K562 (cell line): ENCODE data around the gene ITPRID2. TPM values are rescaled to one million over a fixed set of nuclear protein-coding genes. Genes with fewer than 3 reads are reported as not detected.

Source experiments
- CBX8 ChIP-seq: fragments of 200-600 bp; sonication (generic); IDR thresholded peaks from 2 replicates; pipeline ENCODE4 v1.6.1; 2012; ENCODE audit warnings: borderline replicate concordance, mixed run types, low read depth, mild to moderate bottlenecking, moderate library complexity, mixed read lengths, low read length, control low read depth, inconsistent platforms; ENCODE audit not compliant: poor library complexity, severe bottlenecking; ENCODE audit errors: extremely low read depth
- DPF2 ChIP-seq: fragments of 450-650 bp; IDR thresholded peaks from 2 replicates; pipeline ENCODE4 v1.6.1; 2016
- EP400 ChIP-seq: fragments of 450-650 bp; IDR thresholded peaks from 2 replicates; pipeline ENCODE4 v1.6.1; 2017; ENCODE audit warnings: antibody characterized with exemption, mild to moderate bottlenecking, moderate library complexity
- FOXJ2 ChIP-seq: fragments of 200-800 bp; sonication (Bioruptor generic); IDR thresholded peaks from 2 replicates; pipeline ENCODE4 v1.6.1; 2016; ENCODE audit warnings: missing genetic modification characterization, missing compliant biosample characterization
- KDM2B ChIP-seq: fragments of 250-450 bp; sonication (Bioruptor Pico); IDR thresholded peaks from 2 replicates; pipeline ENCODE4 v1.8.0; 2021; ENCODE audit warnings: mild to moderate bottlenecking, moderate library complexity
- MAFG ChIP-seq: fragments of 450-650 bp; conservative IDR thresholded peaks from 2 replicates; pipeline ENCODE4 v1.6.1; 2016; ENCODE audit warnings: missing genetic modification characterization, missing compliant biosample characterization
- SETDB1 ChIP-seq: IDR thresholded peaks from one replicate; pipeline ENCODE4 v1.6.1; 2012; ENCODE audit warnings: low read length, control low read depth, inconsistent platforms
- ZNF253 ChIP-seq: fragments of 250-450 bp; sonication (Bioruptor Pico); conservative IDR thresholded peaks from 2 replicates; pipeline ENCODE4 v1.6.1; 2021; ENCODE audit warnings: mild to moderate bottlenecking
- ZNF316 ChIP-seq: fragments of 450-650 bp; IDR thresholded peaks from 2 replicates; pipeline ENCODE4 v1.6.1; 2016
- ZNF436 ChIP-seq: fragments of 250-450, 450-650 bp; sonication (Bioruptor Pico); formaldehyde crosslinking; IDR thresholded peaks from 2 replicates; pipeline ENCODE4 v1.7.0; 2020; ENCODE audit warnings: mild to moderate bottlenecking
- ZNF668 ChIP-seq: fragments of 250-450 bp; sonication (Bioruptor Pico); IDR thresholded peaks from 2 replicates; pipeline ENCODE4 v1.8.0; 2022; ENCODE audit warnings: mild to moderate bottlenecking, inconsistent platforms
- ZNF77 ChIP-seq: fragments of 250-450 bp; sonication (Bioruptor Pico); IDR thresholded peaks from 2 replicates; pipeline ENCODE4 v1.5.0; 2020
- polyA plus RNA-seq, 8 experiments: library from polyadenylated mRNA; depleted of rRNA in 4 of 8; stranded (reverse) in 5 of 8; unstranded in 3 of 8; fragments of >200 nt; fragmentation: Nextera tagmentation in 2 of 8; fragmentation: Illumina TruSeq in 1 of 8; extraction: Ambion mirVana in 2 of 8; extraction: Trizol in 1 of 8; gene quantifications; 2 replicates each; pipeline versions ENCODE4 v1.2.1 to v1.2.3, GENCODE V29; 2011 to 2014; ENCODE audit warnings: inconsistent platforms in 1 of 8, missing spikeins in 1 of 8
- total RNA-seq, 7 experiments: library from RNA; depleted of rRNA in 6 of 7; stranded (reverse); fragments of >200 nt in 6 of 7; fragmentation: Illumina TruSeq in 2 of 7; extraction: Trizol in 2 of 7; gene quantifications; 2 replicates each; pipeline versions ENCODE4 v1.2.1 to v1.2.3, GENCODE V29; 2011 to 2021; ENCODE audit warnings: low replicate concordance in 1 of 7
- TF ChIP-seq, protein P1 (sequence below): fragments of 250-450 bp; sonication (Bioruptor Pico); IDR thresholded peaks from 2 replicates; pipeline ENCODE4 v1.4.0; 2020; ENCODE audit warnings: borderline replicate concordance
- TF ChIP-seq, protein P2 (sequence below), 3 experiments: fragments of 200-800 bp in 1 of 3; fragments of 250-450 bp in 1 of 3; fragments of 450-650 bp in 1 of 3; sonication (Bioruptor Pico) in 1 of 3; sonication (Bioruptor generic) in 1 of 3; formaldehyde crosslinking in 1 of 3; IDR thresholded peaks; 2 replicates each; pipeline versions ENCODE4 v1.6.1 to v1.8.0; 2016 to 2022; ENCODE audit warnings: mild to moderate bottlenecking in 2 of 3, missing genetic modification characterization in 2 of 3, missing compliant biosample characterization in 1 of 3, moderate library complexity in 1 of 3
- TF ChIP-seq, protein P3 (sequence below): fragments of 250-450 bp; sonication (Bioruptor Pico); IDR thresholded peaks from 2 replicates; pipeline ENCODE4 v1.8.0; 2021; ENCODE audit warnings: borderline replicate concordance, mild to moderate bottlenecking, moderate library complexity; ENCODE audit not compliant: poor library complexity, severe bottlenecking

ITPRID2 gene
- total and polyA plus RNA-seq, 9 of the 15 experiments (the other 6 are each of a cell fraction or from before 2014, with no cell fraction given): 18.5 to 77.8 (median 52.0) TPM

DNA sequence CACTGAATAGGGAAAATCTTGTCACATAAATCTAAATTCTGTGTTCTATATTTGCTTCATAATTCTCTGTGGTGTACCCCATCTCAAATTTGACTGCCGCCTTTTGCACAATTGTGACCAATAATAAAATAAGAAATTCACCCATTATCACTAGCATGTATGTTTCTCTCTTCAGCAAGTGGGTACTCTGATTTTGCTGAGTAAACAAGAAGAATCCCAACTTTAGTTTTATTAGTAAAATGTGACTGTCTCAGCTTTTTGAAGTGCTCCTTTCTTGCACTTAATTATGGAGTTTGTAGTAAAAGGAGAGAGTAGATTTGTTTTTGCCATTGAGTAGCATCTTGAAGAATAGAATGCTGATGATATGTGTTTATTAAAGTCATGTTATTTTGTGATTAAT, 16.1 kb downstream of the ITPRID2 start (continued):
- TF ChIP-seq, protein P1, sequence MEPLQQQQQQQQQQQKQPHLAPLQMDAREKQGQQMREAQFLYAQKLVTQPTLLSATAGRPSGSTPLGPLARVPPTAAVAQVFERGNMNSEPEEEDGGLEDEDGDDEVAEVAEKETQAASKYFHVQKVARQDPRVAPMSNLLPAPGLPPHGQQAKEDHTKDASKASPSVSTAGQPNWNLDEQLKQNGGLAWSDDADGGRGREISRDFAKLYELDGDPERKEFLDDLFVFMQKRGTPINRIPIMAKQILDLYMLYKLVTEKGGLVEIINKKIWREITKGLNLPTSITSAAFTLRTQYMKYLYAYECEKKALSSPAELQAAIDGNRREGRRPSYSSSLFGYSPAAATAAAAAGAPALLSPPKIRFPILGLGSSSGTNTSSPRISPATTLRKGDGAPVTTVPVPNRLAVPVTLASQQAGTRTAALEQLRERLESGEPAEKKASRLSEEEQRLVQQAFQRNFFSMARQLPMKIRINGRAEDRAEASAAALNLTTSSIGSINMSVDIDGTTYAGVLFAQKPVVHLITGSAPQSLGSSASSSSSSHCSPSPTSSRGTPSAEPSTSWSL (CRISPR knock-in tag): no peak
- no peak for TF ChIP-seq ZNF77 (CRISPR knock-in tag)
- TF ChIP-seq DPF2: no peak
- TF ChIP-seq SETDB1: no peak
- TF ChIP-seq ZNF436 (CRISPR knock-in tag): no peak
- TF ChIP-seq EP400: no peak
- no peak for TF ChIP-seq ZNF668 (CRISPR knock-in tag)
- TF ChIP-seq, protein P2, sequence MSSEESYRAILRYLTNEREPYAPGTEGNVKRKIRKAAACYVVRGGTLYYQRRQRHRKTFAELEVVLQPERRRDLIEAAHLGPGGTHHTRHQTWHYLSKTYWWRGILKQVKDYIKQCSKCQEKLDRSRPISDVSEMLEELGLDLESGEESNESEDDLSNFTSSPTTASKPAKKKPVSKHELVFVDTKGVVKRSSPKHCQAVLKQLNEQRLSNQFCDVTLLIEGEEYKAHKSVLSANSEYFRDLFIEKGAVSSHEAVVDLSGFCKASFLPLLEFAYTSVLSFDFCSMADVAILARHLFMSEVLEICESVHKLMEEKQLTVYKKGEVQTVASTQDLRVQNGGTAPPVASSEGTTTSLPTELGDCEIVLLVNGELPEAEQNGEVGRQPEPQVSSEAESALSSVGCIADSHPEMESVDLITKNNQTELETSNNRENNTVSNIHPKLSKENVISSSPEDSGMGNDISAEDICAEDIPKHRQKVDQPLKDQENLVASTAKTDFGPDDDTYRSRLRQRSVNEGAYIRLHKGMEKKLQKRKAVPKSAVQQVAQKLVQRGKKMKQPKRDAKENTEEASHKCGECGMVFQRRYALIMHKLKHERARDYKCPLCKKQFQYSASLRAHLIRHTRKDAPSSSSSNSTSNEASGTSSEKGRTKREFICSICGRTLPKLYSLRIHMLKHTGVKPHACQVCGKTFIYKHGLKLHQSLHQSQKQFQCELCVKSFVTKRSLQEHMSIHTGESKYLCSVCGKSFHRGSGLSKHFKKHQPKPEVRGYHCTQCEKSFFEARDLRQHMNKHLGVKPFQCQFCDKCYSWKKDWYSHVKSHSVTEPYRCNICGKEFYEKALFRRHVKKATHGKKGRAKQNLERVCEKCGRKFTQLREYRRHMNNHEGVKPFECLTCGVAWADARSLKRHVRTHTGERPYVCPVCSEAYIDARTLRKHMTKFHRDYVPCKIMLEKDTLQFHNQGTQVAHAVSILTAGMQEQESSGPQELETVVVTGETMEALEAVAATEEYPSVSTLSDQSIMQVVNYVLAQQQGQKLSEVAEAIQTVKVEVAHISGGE (CRISPR knock-in tag; IDR thresholded peaks at IDR 0.05): no peak
- no peak for TF ChIP-seq CBX8
- TF ChIP-seq ZNF316: peak; percentile 72
- TF ChIP-seq ZNF253: no peak
- TF ChIP-seq FOXJ2 (tag): no peak
- TF ChIP-seq MAFG (tag): 0 out of 2 replicates have a peak, but pooled peaks have one; percentile 19
- TF ChIP-seq, protein P3, sequence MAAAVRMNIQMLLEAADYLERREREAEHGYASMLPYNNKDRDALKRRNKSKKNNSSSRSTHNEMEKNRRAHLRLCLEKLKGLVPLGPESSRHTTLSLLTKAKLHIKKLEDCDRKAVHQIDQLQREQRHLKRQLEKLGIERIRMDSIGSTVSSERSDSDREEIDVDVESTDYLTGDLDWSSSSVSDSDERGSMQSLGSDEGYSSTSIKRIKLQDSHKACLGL (CRISPR knock-in tag): no peak
- TF ChIP-seq KDM2B (CRISPR knock-in tag): no peak
